Activated naive CD4-positive, alpha-beta T cell treated with anti-CD3 and anti-CD28 coated beads, Interleukin-2, amount 50 U/mL, for 72 hours (primary cell): ENCODE results near the gene SEPSECS. TPM values are rescaled to one million over a fixed set of nuclear protein-coding genes. Genes with fewer than 3 reads are reported as not detected.
"Not testable (repeated sequence)": the region's sequence is repeated elsewhere in the genome, so short reads cannot be mapped to it uniquely, and the experiment has no call there.

Source experiments
- ATAC-seq, 2 donors: fragments of 150-1000 bp; cut with Tn5 transposase; 2 replicates each; pipeline ENCODE4 v1.10.0; 2021; ENCODE audit warnings: mild to moderate bottlenecking in 2 of 2, moderate library complexity in 2 of 2
- DNase-seq, 2 donors: peaks; one replicate each; pipeline ENCODE4 v3.0.0; 2021 to 2022; ENCODE audit warnings: low spot score in 2 of 2
- H3K27ac Mint-ChIP-seq, 2 donors: one replicate each; pipeline ENCODE4 v1.8.0; 2022; ENCODE audit warnings: mild to moderate bottlenecking in 2 of 2, mixed read lengths in 2 of 2
- H3K36me3 Mint-ChIP-seq, 2 donors: one replicate each; pipeline ENCODE4 v1.8.0; 2022; ENCODE audit warnings: mixed read lengths in 2 of 2
- H3K9me3 Mint-ChIP-seq, 2 donors: one replicate each; pipeline ENCODE4 v1.8.0; 2022; ENCODE audit warnings: mixed read lengths in 2 of 2
- total RNA-seq, 2 donors: library from RNA; stranded (reverse); gene quantifications; one replicate each; pipeline ENCODE4 v1.2.3, GENCODE V29; 2022

Gene SEPSECS
- total RNA-seq, 2 donors from 2014 or later = 10.9 to 17.3 TPM

- DNase-seq (no peak), ATAC-seq (no peak)
- H3K9me3 Mint-ChIP-seq = peaks cover 5% of the 10 kb centered on the region in 2 donors
- H3K27ac Mint-ChIP-seq = no peak overlapping the region
- H3K36me3 Mint-ChIP-seq = peaks cover 0 to 5% of the 10 kb centered on the region in 2 donors
Measured at GRCh38 chr4:25101836-25102235, 58.4 kb downstream of the SEPSECS start.

GRCh38 chr4:25100710-25101109 is 59.5 kb downstream of the SEPSECS start:
- Mint-ChIP-seq H3K9me3 (peaks cover 5% of the 10 kb centered on the region in 2 donors), H3K36me3 (peaks cover 0 to 5% of the 10 kb centered on the region in 2 donors), H3K27ac (no peak overlapping the region)
- DNase-seq (no peak), ATAC-seq (no peak)

- Mint-ChIP-seq H3K9me3 (peaks cover 5% of the 10 kb centered on the region in 2 donors), H3K36me3 (peaks cover 0 to 5% of the 10 kb centered on the region in 2 donors), H3K27ac (no peak overlapping the region)
- ATAC-seq (no peak), DNase-seq (no peak)
Measured at GRCh38 chr4:25100021-25100555, 60.2 kb downstream of the SEPSECS start.

GRCh38 chr4:25098964-25099891 is 61.0 kb downstream of the SEPSECS start:
- H3K9me3 Mint-ChIP-seq = peaks cover 6 to 8% of the 10 kb centered on the region in 2 donors
- DNase-seq = no peak
- no peak overlapping the region for H3K27ac Mint-ChIP-seq
- no peak for ATAC-seq
- peaks cover 3 to 7% of the 10 kb centered on the region in 2 donors for H3K36me3 Mint-ChIP-seq

- ATAC-seq (no peak), DNase-seq (no peak)
- Mint-ChIP-seq H3K36me3 (peaks cover 17 to 19% of the 10 kb centered on the region in 2 donors), H3K27ac (no peak overlapping the region), H3K9me3 (peaks cover 18 to 22% of the 10 kb centered on the region in 2 donors)
Measured at GRCh38 chr4:25096981-25097443, 63.2 kb downstream of the SEPSECS start.

GRCh38 chr4:25096251-25096980 is 63.8 kb downstream of the SEPSECS start:
- DNase-seq = no peak
- Mint-ChIP-seq H3K9me3 (peaks cover 17 to 21% of the 10 kb centered on the region in 2 donors), H3K27ac (no peak overlapping the region), H3K36me3 (peaks cover 15 to 17% of the 10 kb centered on the region in 2 donors)
- no peak for ATAC-seq

- ATAC-seq (no peak), DNase-seq (no peak)
- H3K9me3 Mint-ChIP-seq = peaks cover 13 to 17% of the 10 kb centered on the region in 2 donors
- H3K27ac Mint-ChIP-seq = no peak overlapping the region
- peaks cover 15 to 17% of the 10 kb centered on the region in 2 donors for H3K36me3 Mint-ChIP-seq
Measured at GRCh38 chr4:25095837-25096236, 64.4 kb downstream of the SEPSECS start.

- ATAC-seq (no peak), DNase-seq (no peak)
- Mint-ChIP-seq H3K36me3 (peaks cover 15 to 17% of the 10 kb centered on the region in 2 donors), H3K9me3 (peaks cover 13 to 17% of the 10 kb centered on the region in 2 donors), H3K27ac (no peak overlapping the region)
Measured at GRCh38 chr4:25092139-25092538, 68.1 kb downstream of the SEPSECS start.

- DNase-seq (no peak), ATAC-seq (no peak)
- Mint-ChIP-seq H3K9me3 (peaks cover 13 to 17% of the 10 kb centered on the region in 2 donors), H3K36me3 (peaks cover 15 to 17% of the 10 kb centered on the region in 2 donors), H3K27ac (no peak overlapping the region)
Measured at GRCh38 chr4:25090516-25090915, 69.7 kb downstream of the SEPSECS start.

GRCh38 chr4:25089051-25089763 is 71.0 kb downstream of the SEPSECS start:
- DNase-seq = no peak
- peaks cover 12 to 14% of the 10 kb centered on the region in 2 donors for H3K9me3 Mint-ChIP-seq

GRCh38 chr4:25088093-25088952 is 71.9 kb downstream of the SEPSECS start:
- Mint-ChIP-seq H3K36me3 (peaks cover 4 to 5% of the 10 kb centered on the region in 2 donors), H3K9me3 (peaks cover 4 to 5% of the 10 kb centered on the region in 2 donors), H3K27ac (no peak overlapping the region)
- DNase-seq (peak in 1 of 2 donors; percentile 11), ATAC-seq (peak; percentile 22 to 71)

More at GRCh38 chr4:25089051-25089763, 71.0 kb downstream of the SEPSECS start:
- ATAC-seq = no peak
- Mint-ChIP-seq H3K36me3 (peaks cover 13 to 14% of the 10 kb centered on the region in 2 donors), H3K27ac (no peak overlapping the region)

GRCh38 chr4:25085671-25086070 is 74.6 kb downstream of the SEPSECS start:
- Mint-ChIP-seq H3K27ac (no peak overlapping the region), H3K36me3 (no peaks in the 10 kb centered on the region), H3K9me3 (no peaks in the 10 kb centered on the region)
- DNase-seq (no peak), ATAC-seq (no peak)

- not testable (repeated sequence) for H3K36me3 Mint-ChIP-seq, H3K27ac Mint-ChIP-seq, DNase-seq, H3K9me3 Mint-ChIP-seq, ATAC-seq
Measured at GRCh38 chr4:25083441-25083840, 76.8 kb downstream of the SEPSECS start.

- DNase-seq (no peak), ATAC-seq (no peak)
- H3K27ac Mint-ChIP-seq = no peak overlapping the region
- H3K36me3 Mint-ChIP-seq = no peaks in the 10 kb centered on the region
- H3K9me3 Mint-ChIP-seq = no peaks in the 10 kb centered on the region
Measured at GRCh38 chr4:25081866-25082471, 78.3 kb downstream of the SEPSECS start.

- H3K27ac Mint-ChIP-seq = no peak overlapping the region
- ATAC-seq (no peak), DNase-seq (no peak)
- H3K9me3 Mint-ChIP-seq = no peaks in the 10 kb centered on the region
- no peaks in the 10 kb centered on the region for H3K36me3 Mint-ChIP-seq
Measured at GRCh38 chr4:25080571-25080970, 79.7 kb downstream of the SEPSECS start.
